ENCODE measurements around the gene ZNF319.

ZNF319 gene

GRCh38 chr16:58020628-58021521 is 20.4 kb upstream of the ZNF319 start:
- DNase-seq, result peak; percentile 61
- in situ Hi-C loops (cut with HindIII; ENCODE audit: low pct_ligation_motif_present, low sequenced_read_pairs), result no loop called here
- TF ChIP-seq, protein P1, sequence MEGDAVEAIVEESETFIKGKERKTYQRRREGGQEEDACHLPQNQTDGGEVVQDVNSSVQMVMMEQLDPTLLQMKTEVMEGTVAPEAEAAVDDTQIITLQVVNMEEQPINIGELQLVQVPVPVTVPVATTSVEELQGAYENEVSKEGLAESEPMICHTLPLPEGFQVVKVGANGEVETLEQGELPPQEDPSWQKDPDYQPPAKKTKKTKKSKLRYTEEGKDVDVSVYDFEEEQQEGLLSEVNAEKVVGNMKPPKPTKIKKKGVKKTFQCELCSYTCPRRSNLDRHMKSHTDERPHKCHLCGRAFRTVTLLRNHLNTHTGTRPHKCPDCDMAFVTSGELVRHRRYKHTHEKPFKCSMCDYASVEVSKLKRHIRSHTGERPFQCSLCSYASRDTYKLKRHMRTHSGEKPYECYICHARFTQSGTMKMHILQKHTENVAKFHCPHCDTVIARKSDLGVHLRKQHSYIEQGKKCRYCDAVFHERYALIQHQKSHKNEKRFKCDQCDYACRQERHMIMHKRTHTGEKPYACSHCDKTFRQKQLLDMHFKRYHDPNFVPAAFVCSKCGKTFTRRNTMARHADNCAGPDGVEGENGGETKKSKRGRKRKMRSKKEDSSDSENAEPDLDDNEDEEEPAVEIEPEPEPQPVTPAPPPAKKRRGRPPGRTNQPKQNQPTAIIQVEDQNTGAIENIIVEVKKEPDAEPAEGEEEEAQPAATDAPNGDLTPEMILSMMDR (IDR thresholded peaks at IDR 0.05; ENCODE audit: low read depth, low read length, missing control alignments), result peak; percentile 85
- peaks cover 6% of the 10 kb centered on the region for H3K36me3 ChIP-seq (replicated peaks)
- H3K27me3 ChIP-seq (replicated peaks), result no peaks in the 10 kb centered on the region
- H3K4me3 ChIP-seq (ENCODE audit: low read depth, low read length), result no peak overlapping the region
- H3K27ac ChIP-seq, result no peak overlapping the region

- H3K27me3 ChIP-seq (replicated peaks), result no peaks in the 10 kb centered on the region
- H3K4me3 ChIP-seq (ENCODE audit: low read depth, low read length), result no peak overlapping the region
- no peak overlapping the region for H3K27ac ChIP-seq
- peaks cover 6% of the 10 kb centered on the region for H3K36me3 ChIP-seq (replicated peaks)
- in situ Hi-C loops (cut with HindIII; ENCODE audit: low pct_ligation_motif_present, low sequenced_read_pairs), result no loop called here
- TF ChIP-seq, protein P1 (IDR thresholded peaks at IDR 0.05; ENCODE audit: low read depth, low read length, missing control alignments), result no peak
- DNase-seq, result no peak
Observed at GRCh38 chr16:58019866-58020538, 19.5 kb upstream of the ZNF319 start.

DNA sequence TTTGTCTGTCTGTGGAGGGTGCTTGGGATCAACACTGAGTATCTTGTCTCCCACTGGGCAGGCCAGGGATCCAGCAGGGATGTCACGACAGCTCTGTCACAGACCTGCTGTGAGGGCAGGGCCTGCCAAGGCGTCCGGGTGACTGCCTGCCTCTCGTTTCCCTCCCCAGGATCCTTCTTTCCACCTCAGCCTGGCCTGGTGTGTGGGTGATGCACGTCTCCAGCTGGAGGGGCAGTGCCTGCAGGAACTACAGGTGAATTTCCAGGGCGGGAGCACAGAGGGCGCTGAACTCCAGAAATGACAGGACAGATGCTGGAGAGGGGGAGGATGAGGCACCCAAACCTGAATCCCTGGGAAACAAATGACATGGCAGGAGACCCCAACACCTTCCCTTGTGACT is 18.3 kb upstream of the ZNF319 start:
- no peaks in the 10 kb centered on the region for H3K27me3 ChIP-seq (replicated peaks)
- H3K27ac ChIP-seq, result no peak overlapping the region
- in situ Hi-C loops (cut with HindIII; ENCODE audit: low pct_ligation_motif_present, low sequenced_read_pairs), result no loop called here
- TF ChIP-seq, protein P1 (IDR thresholded peaks at IDR 0.05; ENCODE audit: low read depth, low read length, missing control alignments), result no peak
- DNase-seq, result no peak
- H3K4me3 ChIP-seq (ENCODE audit: low read depth, low read length), result no peak overlapping the region
- H3K36me3 ChIP-seq (replicated peaks), result peaks cover 8% of the 10 kb centered on the region

- Histone ChIP-seq H3K36me3 (replicated peaks) (peaks cover 12% of the 10 kb centered on the region), H3K27me3 (replicated peaks) (no peaks in the 10 kb centered on the region), H3K4me3 (ENCODE audit: low read depth, low read length) (no peak overlapping the region), H3K27ac (no peak overlapping the region)
- TF ChIP-seq, protein P1 (IDR thresholded peaks at IDR 0.05; ENCODE audit: low read depth, low read length, missing control alignments), result no peak
- no peak for DNase-seq
- in situ Hi-C loops (cut with HindIII; ENCODE audit: low pct_ligation_motif_present, low sequenced_read_pairs), result no loop called here
Observed at GRCh38 chr16:58016840-58017446, 16.5 kb upstream of the ZNF319 start.

DNA sequence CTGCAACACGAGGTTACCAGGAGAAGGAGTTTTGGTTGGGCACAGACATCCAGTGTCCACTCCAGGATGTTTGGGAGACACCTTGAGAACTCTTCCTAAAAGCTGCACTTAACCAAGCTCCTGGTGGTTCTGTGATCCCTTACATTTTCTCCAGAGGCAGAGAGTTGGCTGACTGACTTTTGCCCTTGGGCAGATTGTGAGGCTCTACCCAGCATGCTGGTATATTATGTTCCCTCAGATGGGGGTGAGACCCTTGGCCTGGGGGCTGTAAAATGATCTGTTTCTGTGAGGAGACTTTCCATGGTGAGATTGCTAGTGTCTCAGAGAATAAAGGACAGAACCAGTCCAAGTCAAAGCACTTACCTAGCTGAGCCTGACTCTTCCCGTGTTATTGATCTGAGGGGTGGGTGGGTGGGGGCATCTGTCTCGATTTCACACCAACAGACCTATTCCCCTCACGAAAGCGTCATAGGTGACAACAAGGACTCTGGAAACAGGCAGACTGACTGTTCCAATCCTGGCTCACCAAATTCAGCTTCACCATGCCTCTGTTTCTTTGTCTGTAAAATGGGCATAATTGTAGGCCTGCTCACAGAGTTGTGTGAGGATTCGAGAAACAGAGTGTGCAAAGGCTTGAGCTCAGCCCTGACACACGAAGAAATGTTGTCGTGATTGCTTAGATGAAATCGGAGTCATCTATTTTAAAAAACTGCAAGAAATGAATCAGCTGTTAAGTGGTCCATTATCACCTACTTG is 12.9 kb upstream of the ZNF319 start:
- TF ChIP-seq, protein P1 (IDR thresholded peaks at IDR 0.05; ENCODE audit: low read depth, low read length, missing control alignments), result no peak
- in situ Hi-C loops (cut with HindIII; ENCODE audit: low pct_ligation_motif_present, low sequenced_read_pairs), result no loop called here
- Histone ChIP-seq H3K27me3 (replicated peaks) (no peaks in the 10 kb centered on the region), H3K36me3 (replicated peaks) (peaks cover 18% of the 10 kb centered on the region), H3K4me3 (ENCODE audit: low read depth, low read length) (no peak overlapping the region), H3K27ac (no peak overlapping the region)
- no peak for DNase-seq

Data from brain microvascular endothelial cell (primary cell).